Measurements from ENCODE around the gene TMEM223.

GRCh38 chr11:62747475-62748160 is 44.2 kb downstream of the TMEM223 start:
- TF ChIP-seq, protein P1, sequence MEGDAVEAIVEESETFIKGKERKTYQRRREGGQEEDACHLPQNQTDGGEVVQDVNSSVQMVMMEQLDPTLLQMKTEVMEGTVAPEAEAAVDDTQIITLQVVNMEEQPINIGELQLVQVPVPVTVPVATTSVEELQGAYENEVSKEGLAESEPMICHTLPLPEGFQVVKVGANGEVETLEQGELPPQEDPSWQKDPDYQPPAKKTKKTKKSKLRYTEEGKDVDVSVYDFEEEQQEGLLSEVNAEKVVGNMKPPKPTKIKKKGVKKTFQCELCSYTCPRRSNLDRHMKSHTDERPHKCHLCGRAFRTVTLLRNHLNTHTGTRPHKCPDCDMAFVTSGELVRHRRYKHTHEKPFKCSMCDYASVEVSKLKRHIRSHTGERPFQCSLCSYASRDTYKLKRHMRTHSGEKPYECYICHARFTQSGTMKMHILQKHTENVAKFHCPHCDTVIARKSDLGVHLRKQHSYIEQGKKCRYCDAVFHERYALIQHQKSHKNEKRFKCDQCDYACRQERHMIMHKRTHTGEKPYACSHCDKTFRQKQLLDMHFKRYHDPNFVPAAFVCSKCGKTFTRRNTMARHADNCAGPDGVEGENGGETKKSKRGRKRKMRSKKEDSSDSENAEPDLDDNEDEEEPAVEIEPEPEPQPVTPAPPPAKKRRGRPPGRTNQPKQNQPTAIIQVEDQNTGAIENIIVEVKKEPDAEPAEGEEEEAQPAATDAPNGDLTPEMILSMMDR (IDR thresholded peaks at IDR 0.05), result no peak
- TF ChIP-seq POLR2AphosphoS5 (IDR thresholded peaks at IDR 0.05) (no peak), POLR2A (IDR thresholded peaks at IDR 0.05; ENCODE audit: low read depth) (no peak)
